Motor neuron (in vitro differentiated cells): ENCODE results near the gene STXBP3. TPM values are rescaled to one million over a fixed set of nuclear protein-coding genes. Genes with fewer than 3 reads are reported as not detected.

Experiments
- ATAC-seq, 8 experiments: fragments of 200-7000 bp; cut with Tn5 transposase; replicated peaks in 6 of 8; 2 replicates each; pipeline ENCODE4 v1.8.0; 2021; ENCODE audit warnings: mild to moderate bottlenecking in 8 of 8, moderate library complexity in 8 of 8
- H3K27ac ChIP-seq, 2 donors: fragments of 250-450 bp; sonication (Bioruptor Pico); 2 replicates each; pipeline ENCODE4 v1.9.0; 2021; ENCODE audit warnings: antibody characterized with exemption in 2 of 2, mild to moderate bottlenecking in 2 of 2, moderate library complexity in 1 of 2
- H3K4me1 ChIP-seq, 2 donors: fragments of 250-450 bp; sonication (Bioruptor Pico); replicated peaks in 1 of 2; 2 replicates each; pipeline ENCODE4 v1.6.1; 2021; ENCODE audit warnings: antibody characterized with exemption in 2 of 2, mild to moderate bottlenecking in 2 of 2, moderate library complexity in 1 of 2
- H3K4me3 ChIP-seq, 5 donors: fragments of 250-450 bp; sonication (Bioruptor Pico); 2 replicates each; pipeline ENCODE4 v1.9.0; 2021; ENCODE audit warnings: antibody characterized with exemption in 5 of 5, mild to moderate bottlenecking in 5 of 5, moderate library complexity in 4 of 5
- WGBS, 10 experiments: fragments of 450-650 bp; shearing (Covaris generic); methylation state at CpG; one replicate each; pipeline ENCODE4 v1.0.0; 2022; 5-methylcytosine and 5-hydroxymethylcytosine counted together
- in situ Hi-C, 9 experiments: fragments of 400-800 bp; cut with MboI; loops; one replicate each; pipeline ENCODE4 v1.15.0; 2021; ENCODE audit warnings: low sequenced_read_pairs in 9 of 9, low pct_unique_long_range_greater_than_20kb in 2 of 9; ENCODE audit not compliant: unreplicated experiment in 9 of 9
- total RNA-seq, 8 experiments: library from RNA; unstranded; fragments of 300-600 nt; gene quantifications; 2 replicates each; pipeline versions ENCODE4 v1.2.3 to v1.2.4, GENCODE V29; 2022

The STXBP3 gene
- total RNA-seq, 8 experiments from 2014 or later, result 29.3 to 45.4 (median 38.8) TPM

DNA sequence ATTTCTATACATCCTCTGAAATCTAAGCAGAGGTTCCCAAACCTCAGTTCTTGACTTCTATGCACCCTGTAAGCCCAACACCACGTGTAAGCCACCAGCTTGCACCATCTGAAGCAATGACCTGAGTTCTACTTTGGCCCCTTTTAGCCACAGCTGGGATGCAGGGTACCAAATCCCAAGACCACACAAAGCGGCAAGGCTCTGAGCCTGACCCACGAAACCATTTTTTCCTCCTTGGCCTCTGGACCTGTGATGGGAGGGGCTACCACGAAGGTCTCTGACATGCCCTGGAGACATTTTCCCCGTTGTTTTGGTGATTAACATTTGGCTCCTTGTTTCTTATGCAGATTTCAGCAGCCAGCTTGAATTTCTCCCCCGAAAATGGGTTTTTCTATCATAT, 38.8 kb downstream of the STXBP3 start:
- WGBS, 10 experiments, result 60 to 100% (median 90%) methylated on average over 1 to 6 of the region's 6 CpGs; no CpG with 5 or more reads in 1 of the 10 experiments
- no peaks in the 10 kb centered on the region for H3K4me1 ChIP-seq
- in situ Hi-C loops, result no loop called here
- no peak overlapping the region for H3K27ac ChIP-seq
- no peak overlapping the region for H3K4me3 ChIP-seq
- no peak for ATAC-seq

DNA sequence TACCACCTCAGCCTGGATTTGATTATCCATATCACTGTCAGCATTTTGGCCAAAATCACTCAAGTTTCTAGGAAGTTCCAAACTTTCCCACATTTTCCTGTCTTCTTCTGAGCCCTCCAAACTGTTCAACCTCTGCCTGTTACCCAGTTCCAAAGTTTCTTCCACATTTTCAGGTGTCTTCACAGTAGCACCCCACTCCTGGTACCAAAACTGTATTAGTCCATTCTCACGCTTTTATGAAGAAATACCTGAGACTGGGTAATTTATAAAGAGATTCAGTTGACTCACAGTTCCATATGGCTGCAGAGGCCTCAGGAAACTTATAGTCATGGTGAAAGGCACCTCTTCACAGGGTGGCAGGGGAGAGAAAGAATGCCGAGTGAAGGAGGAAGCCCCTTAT, 39.4 kb downstream of the STXBP3 start:
- WGBS, 10 experiments, result 91 to 100% (median 100%) methylated on average over 1 to 2 of the region's 2 CpGs; no CpG with 5 or more reads in 2 of the 10 experiments
- Histone ChIP-seq H3K27ac (no peak overlapping the region), H3K4me3 (no peak overlapping the region), H3K4me1 (no peaks in the 10 kb centered on the region)
- no peak for ATAC-seq
- in situ Hi-C loops, result no loop called here

DNA sequence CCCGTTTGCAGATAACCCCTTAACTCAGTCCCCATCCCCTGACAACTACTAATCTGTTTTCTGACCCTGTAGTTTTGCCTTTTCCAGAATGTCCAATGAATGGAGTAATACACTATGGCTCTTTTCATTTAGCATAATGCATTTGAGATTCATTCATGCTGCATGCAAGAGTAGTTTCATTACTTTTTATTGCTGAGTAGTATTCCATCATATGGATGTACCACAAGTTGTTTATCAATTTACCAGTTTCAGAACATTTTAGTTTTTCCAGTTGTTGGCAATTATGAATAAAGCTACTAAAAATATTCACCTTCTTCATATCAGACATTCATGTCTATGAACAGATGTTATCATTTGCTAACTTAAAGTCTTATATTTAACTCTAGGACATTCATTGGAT, 45.3 kb downstream of the STXBP3 start:
- in situ Hi-C loops, result no loop called here
- no peaks in the 10 kb centered on the region for H3K4me1 ChIP-seq
- H3K27ac ChIP-seq, result no peak overlapping the region
- H3K4me3 ChIP-seq, result no peak overlapping the region
- no peak for ATAC-seq
- WGBS, 10 experiments, result 80 to 100% (median 100%) methylated on average over 1 of the region's 1 CpG; no CpG with 5 or more reads in 2 of the 10 experiments

DNA sequence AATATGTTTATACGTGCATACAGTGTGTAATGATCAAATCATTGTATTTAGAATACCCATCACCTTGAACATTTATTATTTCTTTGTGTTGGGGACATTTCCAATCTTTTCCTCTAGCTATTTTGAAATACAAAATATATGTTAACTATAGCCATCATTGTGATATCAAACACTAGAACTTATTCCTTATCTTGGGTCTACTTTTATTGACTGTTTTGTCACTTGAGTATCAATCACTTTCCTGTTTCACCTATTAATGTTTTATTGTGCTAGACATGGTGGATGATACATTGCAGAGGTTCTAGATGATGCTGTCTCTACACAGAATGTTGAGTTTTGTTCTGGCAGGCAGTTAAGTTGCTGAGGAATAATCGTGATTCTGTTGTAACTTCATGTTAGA, 45.9 kb downstream of the STXBP3 start:
- Histone ChIP-seq H3K4me3 (no peak overlapping the region), H3K4me1 (no peaks in the 10 kb centered on the region), H3K27ac (no peak overlapping the region)
- 80 to 100% (median 94%) methylated on average over 1 to 2 of the region's 2 CpGs; no CpG with 5 or more reads in 1 of the 10 experiments for WGBS, 10 experiments
- no peak for ATAC-seq
- in situ Hi-C loops, result no loop called here

DNA sequence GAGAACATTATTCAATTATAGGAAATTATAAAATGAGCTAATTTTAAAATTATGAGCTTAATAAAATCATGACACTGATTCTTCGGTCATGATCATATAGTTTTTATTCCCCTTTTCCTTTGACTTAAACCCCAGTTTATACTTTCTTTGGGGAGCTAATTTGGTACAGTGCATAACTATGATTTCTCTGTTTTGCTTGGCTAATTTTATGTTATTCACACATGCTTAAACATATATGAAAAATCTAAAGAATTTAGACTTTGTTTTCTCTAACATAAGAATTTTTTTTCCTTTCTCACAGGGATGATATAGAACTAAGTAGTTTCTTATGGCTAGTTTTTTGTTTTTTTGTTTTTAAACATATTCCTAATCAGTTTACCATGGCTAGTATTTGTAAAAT, 52.5 kb downstream of the STXBP3 start:
- 31 to 100% (median 95%) methylated on average over 1 of the region's 1 CpG for WGBS, 10 experiments
- Histone ChIP-seq H3K4me3 (no peak overlapping the region), H3K27ac (no peak overlapping the region), H3K4me1 (no peaks in the 10 kb centered on the region)
- in situ Hi-C loops, result no loop called here
- ATAC-seq, result no peak

DNA sequence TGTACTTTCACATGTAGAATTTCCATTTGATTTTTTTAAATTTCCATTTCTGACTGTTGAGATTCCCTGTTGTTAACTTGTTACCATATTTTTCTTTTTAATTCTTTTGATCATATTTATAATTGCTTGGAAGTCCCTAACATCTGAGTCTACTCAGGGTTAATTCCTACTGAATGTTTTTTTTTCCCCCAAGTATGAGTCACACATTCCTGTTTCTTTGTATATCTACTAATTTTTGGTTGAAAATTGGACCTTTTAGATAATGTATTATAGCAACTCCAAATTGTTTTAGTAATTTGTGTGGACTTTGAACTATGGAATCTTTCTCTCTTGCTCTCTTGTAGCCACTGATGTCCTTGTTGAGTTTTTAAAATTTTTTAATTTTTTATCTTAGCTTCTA, 54.6 kb downstream of the STXBP3 start:
- no peak for ATAC-seq
- in situ Hi-C loops, result no loop called here
- Histone ChIP-seq H3K4me1 (no peaks in the 10 kb centered on the region), H3K27ac (no peak overlapping the region), H3K4me3 (no peak overlapping the region)

DNA sequence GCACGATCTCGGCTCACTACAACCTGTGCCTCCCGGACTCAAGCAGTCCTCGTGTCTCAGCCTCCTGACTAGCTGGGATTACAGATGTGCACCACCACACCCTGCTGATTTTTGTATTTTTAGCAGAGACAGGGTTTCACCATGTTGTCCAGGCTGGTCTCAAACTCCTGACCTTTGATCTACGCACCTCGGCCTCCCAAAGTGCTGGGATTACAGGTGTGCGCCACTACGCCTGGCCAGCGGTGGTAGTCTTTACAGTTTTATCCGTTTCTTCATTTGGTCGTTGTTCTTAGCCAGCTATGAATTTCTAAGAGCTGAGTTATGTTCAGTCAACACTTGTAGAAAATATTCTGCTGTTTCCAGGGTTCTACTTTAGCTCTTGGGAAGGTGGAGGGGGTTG, 57.1 kb downstream of the STXBP3 start:
- 67 to 100% (median 97%) methylated on average over 1 to 11 of the region's 11 CpGs for whole genome bisulfite sequencing, 10 experiments
- no peak overlapping the region for H3K27ac ChIP-seq
- no peak for ATAC-seq

DNA sequence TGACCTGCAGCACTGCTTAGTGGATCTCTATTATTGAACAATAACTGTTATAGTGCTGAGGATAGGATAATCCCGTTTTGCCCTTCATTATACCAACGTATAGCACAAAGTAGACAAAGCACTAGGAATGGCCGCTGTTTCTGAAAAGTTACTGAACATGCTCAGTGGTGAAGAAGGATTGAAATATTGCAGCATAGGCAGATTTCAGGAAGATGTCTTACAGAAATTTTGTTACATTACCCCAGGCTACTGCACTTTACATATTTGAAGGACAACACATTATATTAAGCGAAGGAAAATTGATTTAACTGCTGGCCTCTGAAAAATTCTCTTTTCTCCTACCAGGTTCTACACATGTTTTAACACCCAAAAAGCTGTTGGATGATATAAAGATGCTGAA, 62.0 kb downstream of the STXBP3 start:
- in situ Hi-C loops, result no loop called here
- no peak overlapping the region for H3K4me3 ChIP-seq
- H3K27ac ChIP-seq, result no peak overlapping the region
- peaks cover 0 to 3% of the 10 kb centered on the region in 2 donors for H3K4me1 ChIP-seq
- ATAC-seq, result no peak
- WGBS, 10 experiments, result 63 to 100% (median 87%) methylated on average over 1 to 4 of the region's 4 CpGs; no CpG with 5 or more reads in 1 of the 10 experiments

More for the DNA sequence above, 57.1 kb downstream of the STXBP3 start:
- Histone ChIP-seq H3K4me1 (no peaks in the 10 kb centered on the region), H3K4me3 (no peak overlapping the region)
- in situ Hi-C loops, result no loop called here

DNA sequence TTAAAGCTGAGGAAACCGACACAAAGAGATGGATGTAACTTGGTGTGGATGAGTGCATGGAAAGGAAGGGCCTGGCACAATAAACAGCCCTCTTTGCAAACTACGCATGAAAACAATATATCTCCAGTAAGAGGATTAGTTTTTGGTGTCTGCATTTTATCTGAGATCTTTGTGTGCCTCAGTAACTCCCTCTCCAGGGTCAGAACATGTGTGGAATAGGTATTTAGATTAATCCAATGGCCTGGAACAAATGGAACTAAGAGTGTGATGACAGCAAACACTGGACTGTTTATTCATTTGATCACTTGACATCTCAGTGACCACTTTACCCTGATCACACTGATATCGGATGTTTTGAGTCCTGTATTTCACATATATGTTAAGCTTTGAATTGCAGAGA, 65.1 kb downstream of the STXBP3 start:
- in situ Hi-C loops, result no loop called here
- peak in 1 of 8 experiments; percentile 50 for ATAC-seq
- WGBS, 10 experiments, result 53 to 100% (median 90%) methylated on average over 1 to 3 of the region's 3 CpGs; no CpG with 5 or more reads in 1 of the 10 experiments
- peaks cover 23 to 25% of the 10 kb centered on the region in 2 donors for H3K4me1 ChIP-seq
- H3K4me3 ChIP-seq, result no peak overlapping the region
- H3K27ac ChIP-seq, result no peak overlapping the region

DNA sequence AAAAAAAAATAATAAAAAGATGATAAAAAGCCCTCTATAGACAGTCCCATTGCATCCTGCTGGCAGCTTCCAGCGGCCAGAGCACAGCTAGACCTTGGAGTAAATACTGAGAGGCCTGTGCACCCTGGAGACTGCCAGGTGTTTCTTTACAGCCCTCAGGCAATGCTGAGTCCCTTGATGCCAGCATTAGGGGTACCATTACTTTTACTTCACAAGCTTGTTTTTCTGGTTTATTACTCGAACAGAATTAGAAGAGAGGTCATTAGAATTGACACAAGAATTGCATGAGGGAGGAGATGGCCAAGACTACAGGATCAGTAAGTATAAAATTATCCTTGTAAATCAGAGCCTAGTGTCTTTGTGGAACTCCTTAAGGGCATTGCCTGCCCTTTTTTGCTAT, 66.9 kb downstream of the STXBP3 start:
- peaks cover 36 to 42% of the 10 kb centered on the region in 2 donors for H3K4me1 ChIP-seq
- in situ Hi-C loops, result no loop called here
- WGBS, 10 experiments, result 71 to 97% (median 88%) methylated on average over 1 to 2 of the region's 2 CpGs; no CpG with 5 or more reads in 2 of the 10 experiments
- H3K4me3 ChIP-seq, result no peak overlapping the region
- no peak overlapping the region for H3K27ac ChIP-seq
- ATAC-seq, result no peak

DNA sequence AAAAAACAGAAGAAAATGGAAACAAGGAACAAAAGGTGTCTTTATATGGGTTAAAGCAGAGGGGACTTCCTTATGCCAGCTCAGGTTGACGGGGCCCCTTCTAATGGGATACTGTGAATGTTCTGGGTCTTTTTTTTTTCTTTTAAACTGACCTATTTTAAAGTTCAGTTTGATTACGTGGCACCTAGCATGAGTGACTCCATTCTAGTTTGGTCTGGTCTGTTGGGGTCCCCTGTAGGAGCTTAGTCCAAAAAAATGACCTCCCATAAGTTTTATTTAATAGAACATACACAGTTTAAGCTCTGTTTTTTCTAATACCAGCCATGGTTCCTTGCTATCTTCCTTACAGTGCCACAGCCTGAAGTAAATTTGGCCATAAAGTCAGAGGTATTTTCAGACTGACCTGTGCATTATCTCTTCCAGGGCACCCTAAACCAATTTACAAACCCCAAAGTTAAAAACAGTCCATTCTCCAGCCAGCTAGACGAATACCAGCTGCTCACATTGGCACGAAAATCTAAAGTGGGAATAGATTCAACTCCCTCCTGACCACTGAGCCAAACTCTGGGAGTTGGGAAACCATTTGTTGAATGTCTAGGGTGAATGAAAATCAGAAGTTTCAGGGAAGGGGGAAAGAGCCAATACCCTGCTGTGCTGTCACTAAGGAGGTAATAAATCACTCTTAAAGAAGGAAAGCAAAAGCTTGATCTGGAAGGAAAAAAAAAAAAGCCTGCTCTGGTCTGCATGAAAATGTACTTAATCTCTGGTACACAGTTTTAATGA, 68.1 kb downstream of the STXBP3 start:
- WGBS, 10 experiments, result 51 to 86% (median 58%) methylated on average over 2 to 4 of the region's 4 CpGs
- H3K4me1 ChIP-seq, result peaks cover 36 to 42% of the 10 kb centered on the region in 2 donors
- in situ Hi-C loops, result no loop called here
- H3K4me3 ChIP-seq, result no peak overlapping the region
- no peak for ATAC-seq
- no peak overlapping the region for H3K27ac ChIP-seq

DNA sequence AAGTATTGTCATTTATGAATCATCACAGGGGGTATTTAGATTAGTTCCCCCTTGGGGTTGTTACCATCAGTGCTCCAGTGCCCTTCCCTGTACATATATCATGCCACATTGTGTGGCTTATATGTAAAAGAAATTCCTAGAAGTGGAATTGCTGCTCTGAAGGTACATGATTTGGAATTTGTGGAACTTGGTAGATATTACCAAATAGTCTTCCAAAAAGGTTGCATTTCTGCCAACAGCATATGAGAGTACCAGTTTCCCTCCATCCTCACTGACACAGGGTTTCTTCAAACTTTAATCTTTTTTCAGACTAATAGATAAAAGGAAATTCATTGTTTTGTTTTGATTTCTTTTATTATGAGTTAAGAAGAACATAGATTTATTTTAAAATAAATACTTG, 69.1 kb downstream of the STXBP3 start:
- ATAC-seq, result no peak
- Histone ChIP-seq H3K4me3 (no peak overlapping the region), H3K27ac (peak overlapping the region; percentile 92 to 95), H3K4me1 (peaks cover 36 to 42% of the 10 kb centered on the region in 2 donors)
- in situ Hi-C loops, result no loop called here

DNA sequence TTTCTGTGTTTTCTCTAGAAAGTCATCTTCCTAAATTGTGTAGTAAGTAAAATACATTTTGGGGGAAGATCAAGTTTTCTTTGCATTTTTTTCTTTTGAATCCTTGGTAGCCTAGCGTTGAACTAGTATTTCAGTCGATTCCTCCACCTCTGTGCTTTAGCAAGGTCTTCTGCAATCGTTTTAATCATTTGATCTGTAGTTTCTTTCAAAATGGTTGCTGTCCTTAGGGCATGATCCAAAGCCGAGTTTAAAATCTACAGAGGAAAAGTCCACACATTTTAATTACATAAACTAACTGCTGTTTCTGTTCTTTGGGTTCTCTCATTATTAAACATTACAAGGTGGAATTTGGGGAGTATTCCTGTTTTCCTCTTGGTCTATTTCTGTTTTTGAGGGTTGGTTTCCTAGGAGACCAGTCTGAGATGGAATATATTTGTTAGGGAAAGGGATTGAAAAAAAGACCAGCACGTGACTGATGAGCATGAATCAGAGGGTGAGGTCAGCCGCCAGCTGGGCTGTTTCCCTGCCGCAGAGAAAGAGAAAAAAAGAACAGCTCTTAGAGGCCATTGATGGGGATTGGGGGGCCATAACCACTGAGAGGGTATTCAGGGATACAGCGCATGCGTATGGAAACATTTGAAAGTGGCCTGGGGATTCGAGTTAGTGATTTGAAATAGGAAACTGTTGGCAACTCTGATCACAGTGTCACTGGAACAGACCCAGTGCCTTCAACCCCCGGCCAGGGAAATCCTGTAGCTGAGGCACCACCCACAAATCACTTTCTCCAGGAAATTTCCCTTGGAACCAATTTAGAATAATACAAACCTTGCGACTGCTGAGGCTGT, 69.8 kb downstream of the STXBP3 start:
- 0 to 11% (median 6%) methylated on average over 3 to 12 of the region's 12 CpGs for WGBS, 10 experiments
- peak overlapping the region; percentile 92 to 95 for H3K27ac ChIP-seq
- in situ Hi-C loops, result no loop called here

More for the DNA sequence above, 69.8 kb downstream of the STXBP3 start:
- Histone ChIP-seq H3K4me3 (peak overlapping the region; percentile 13 to 30 (median 18)), H3K4me1 (peaks cover 36 to 42% of the 10 kb centered on the region in 2 donors)
- peak; percentile 85 to 95 (median 93) for ATAC-seq
